ENCODE measurements around the gene CHRNA1. TPM values are rescaled to one million over a fixed set of nuclear protein-coding genes. Genes with fewer than 3 reads are reported as not detected.

CHRNA1 gene
- total RNA-seq, 4 donors from 2014 or later, result 2.6 to 7.4 (median 3.0) TPM; not detected in 1

- H3K4me1 ChIP-seq, result no peaks in the 10 kb centered on the region
- intact Hi-C loops (cut with DNase I; ENCODE audit: low total_unique reads), result no loop called here
- H3K4me3 ChIP-seq, result no peak overlapping the region
- H3K27me3 ChIP-seq, result no peaks in the 10 kb centered on the region
- in situ Hi-C loops (cut with MboI; ENCODE audit: low pct_ligation_motif_present in 1 of 4, low pct_unique_long_range_greater_than_20kb in 1 of 4, low sequenced_read_pairs in 3 of 4), result no loop called here
- no peaks in the 10 kb centered on the region for H3K36me3 ChIP-seq
- TF ChIP-seq POLR2AphosphoS5 (IDR thresholded peaks at IDR 0.05), result no peak
- TF ChIP-seq CTCF (IDR thresholded peaks at IDR 0.05), result no peak
- TF ChIP-seq POLR2A (IDR thresholded peaks at IDR 0.05), result no peak
- TF ChIP-seq EP300 (IDR thresholded peaks at IDR 0.05; ENCODE audit: low read depth), result no peak
- H3K9me3 ChIP-seq, result no peaks in the 10 kb centered on the region
- H3K27ac ChIP-seq, result no peak overlapping the region
- no peak for DNase-seq
- WGBS, 2 donors (ENCODE audit: low coverage in 1 of 2), result 60 to 70% methylated on average over 1 to 4 of the region's 4 CpGs
These were observed 45.3 kb downstream of the CHRNA1 start for GRCh38 chr2:174719016-174719415.

- Histone ChIP-seq H3K4me3 (no peak overlapping the region), H3K27ac (no peak overlapping the region), H3K27me3 (no peaks in the 10 kb centered on the region), H3K9me3 (no peaks in the 10 kb centered on the region), H3K36me3 (no peaks in the 10 kb centered on the region), H3K4me1 (no peaks in the 10 kb centered on the region)
- in situ Hi-C loops (cut with MboI; ENCODE audit: low pct_ligation_motif_present in 1 of 4, low pct_unique_long_range_greater_than_20kb in 1 of 4, low sequenced_read_pairs in 3 of 4), result no loop called here
- TF ChIP-seq CTCF (IDR thresholded peaks at IDR 0.05) (no peak), POLR2A (IDR thresholded peaks at IDR 0.05) (no peak), POLR2AphosphoS5 (IDR thresholded peaks at IDR 0.05) (no peak), EP300 (IDR thresholded peaks at IDR 0.05; ENCODE audit: low read depth) (no peak)
- intact Hi-C loops (cut with DNase I; ENCODE audit: low total_unique reads), result no loop called here
- DNase-seq, result no peak
- WGBS, 2 donors (ENCODE audit: low coverage in 1 of 2), result 80 to 83% methylated on average over 2 to 4 of the region's 4 CpGs
These were observed 45.7 kb downstream of the CHRNA1 start for GRCh38 chr2:174718591-174718990.

GRCh38 chr2:174717916-174718315 lies 46.4 kb downstream of the CHRNA1 start:
- no peaks in the 10 kb centered on the region for H3K9me3 ChIP-seq
- no peaks in the 10 kb centered on the region for H3K27me3 ChIP-seq
- in situ Hi-C loops (cut with MboI; ENCODE audit: low pct_ligation_motif_present in 1 of 4, low pct_unique_long_range_greater_than_20kb in 1 of 4, low sequenced_read_pairs in 3 of 4) (no loop called here), intact Hi-C loops (cut with DNase I; ENCODE audit: low total_unique reads) (no loop called here)
- H3K36me3 ChIP-seq, result no peaks in the 10 kb centered on the region
- no peak overlapping the region for H3K4me3 ChIP-seq
- H3K4me1 ChIP-seq, result no peaks in the 10 kb centered on the region
- DNase-seq, result no peak
- TF ChIP-seq POLR2A (IDR thresholded peaks at IDR 0.05) (no peak), EP300 (IDR thresholded peaks at IDR 0.05; ENCODE audit: low read depth) (no peak), POLR2AphosphoS5 (IDR thresholded peaks at IDR 0.05) (no peak), CTCF (IDR thresholded peaks at IDR 0.05) (no peak)
- H3K27ac ChIP-seq, result no peak overlapping the region
- WGBS, 2 donors (ENCODE audit: low coverage in 1 of 2), result 88% methylated on average over 1 to 3 of the region's 3 CpGs

- no peaks in the 10 kb centered on the region for H3K27me3 ChIP-seq
- in situ Hi-C loops (cut with MboI; ENCODE audit: low pct_ligation_motif_present in 1 of 4, low pct_unique_long_range_greater_than_20kb in 1 of 4, low sequenced_read_pairs in 3 of 4) (no loop called here), intact Hi-C loops (cut with DNase I; ENCODE audit: low total_unique reads) (no loop called here)
- TF ChIP-seq EP300 (IDR thresholded peaks at IDR 0.05; ENCODE audit: low read depth), result no peak
- no peak for TF ChIP-seq POLR2AphosphoS5 (IDR thresholded peaks at IDR 0.05)
- no peak for TF ChIP-seq CTCF (IDR thresholded peaks at IDR 0.05)
- TF ChIP-seq POLR2A (IDR thresholded peaks at IDR 0.05), result no peak
- H3K27ac ChIP-seq, result no peak overlapping the region
- H3K36me3 ChIP-seq, result no peaks in the 10 kb centered on the region
- no peaks in the 10 kb centered on the region for H3K4me1 ChIP-seq
- no peak for DNase-seq
- no peak overlapping the region for H3K4me3 ChIP-seq
- no peaks in the 10 kb centered on the region for H3K9me3 ChIP-seq
- 80% methylated on average over 6 of the region's 6 CpGs; no CpG with 5 or more reads in 1 of the 2 donors for WGBS, 2 donors (ENCODE audit: low coverage in 1 of 2)
These were observed 47.0 kb downstream of the CHRNA1 start for GRCh38 chr2:174717273-174717672.
